Globus pallidus (tissue), 1 donor: ENCODE data around the gene SKIL.

Experiments used
- DNase-seq: peaks from one replicate; pipeline ENCODE4 v3.0.0-alpha.2; 2015; ENCODE audit warnings: low spot score

Gene SKIL

DNA sequence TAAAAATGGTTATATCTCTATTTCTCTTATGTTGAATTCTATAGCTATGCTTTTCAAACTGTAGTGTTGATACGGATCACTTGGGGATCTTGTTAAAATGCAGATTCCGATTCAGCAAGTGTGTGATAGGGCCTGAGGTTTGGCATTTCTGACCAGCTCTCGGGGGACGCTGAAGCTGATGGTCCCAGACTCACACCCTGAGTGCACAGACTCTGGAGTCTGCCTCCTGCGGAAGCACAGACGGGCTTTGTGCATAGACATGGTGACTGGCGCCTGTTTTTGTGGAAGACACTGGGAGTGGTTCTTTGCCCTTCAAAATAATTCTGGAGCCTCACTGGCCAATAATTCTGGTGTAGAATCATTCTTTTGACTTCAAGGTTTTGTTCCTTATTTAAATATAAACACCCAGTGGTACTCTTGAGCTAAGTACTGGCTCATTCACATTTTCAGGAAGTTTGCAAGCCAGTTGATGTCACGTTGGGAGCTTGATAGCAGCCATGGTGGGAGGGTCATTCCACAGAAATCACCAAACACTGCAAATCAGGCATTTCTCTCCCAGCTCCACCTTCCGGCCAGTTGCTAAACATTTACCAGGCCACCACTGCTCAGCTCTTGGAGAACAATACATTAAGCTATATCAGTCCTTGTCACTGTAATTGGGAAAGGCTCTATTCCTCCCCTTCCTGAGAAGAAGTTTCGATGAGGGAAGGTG, 80.3 kb downstream of the SKIL start:
- DNase-seq: peak; percentile 63

DNA sequence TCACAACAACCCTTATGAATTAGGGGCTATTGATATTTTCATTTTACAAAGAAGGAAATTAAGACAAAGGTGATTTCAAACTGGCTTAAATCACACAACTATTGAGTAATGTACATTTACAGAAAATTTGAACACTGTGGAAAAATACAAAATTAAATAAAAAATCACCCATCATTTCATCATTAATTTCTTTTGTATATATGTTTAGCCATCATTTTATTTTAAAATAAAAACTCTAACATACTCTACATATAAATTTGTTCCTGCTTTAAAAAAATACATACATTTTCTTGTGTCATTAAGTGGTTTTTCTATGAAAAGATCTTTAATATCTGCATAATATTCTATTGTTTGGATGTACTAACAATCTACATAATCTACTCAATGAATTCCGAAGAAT, 81.3 kb downstream of the SKIL start:
- DNase-seq: no peak

DNA sequence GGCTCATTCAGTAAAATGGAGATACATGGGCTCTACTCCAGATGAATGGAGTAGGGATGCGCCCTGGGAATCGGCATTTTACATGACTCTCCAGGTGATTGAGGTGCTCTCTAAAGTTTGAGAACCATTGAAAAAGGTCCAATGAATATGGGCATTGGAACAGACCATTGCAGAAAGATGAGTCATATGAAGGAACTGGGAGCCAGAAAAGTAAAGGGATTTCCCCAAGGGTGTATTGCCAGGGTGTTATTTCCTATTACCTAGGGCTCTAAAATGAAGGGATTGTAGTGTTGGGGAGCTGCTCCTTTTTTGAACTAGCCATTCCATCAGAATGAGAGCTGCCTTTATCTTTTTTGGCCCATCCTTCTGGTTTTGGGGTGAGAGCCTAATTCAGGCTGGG, 82.8 kb downstream of the SKIL start:
- no peak for DNase-seq

DNA sequence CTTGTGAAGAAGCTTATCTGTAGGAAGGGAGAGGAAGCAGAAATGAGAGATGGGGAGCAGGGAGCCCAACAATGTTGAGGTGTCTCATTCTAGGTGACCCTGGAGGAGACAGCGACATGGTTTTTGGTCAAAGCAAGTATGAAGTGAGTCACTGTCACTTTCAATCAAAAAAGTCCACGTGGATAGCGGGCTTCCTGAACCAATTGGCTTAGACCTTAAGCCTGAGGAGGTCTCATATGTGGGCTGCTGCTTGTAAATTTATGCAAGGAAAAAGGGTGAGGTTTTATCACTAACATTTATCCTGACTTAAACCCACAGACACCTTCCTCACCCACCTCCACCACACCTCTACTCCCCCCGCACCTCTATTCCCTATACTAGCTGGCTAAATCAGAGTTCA, 83.9 kb downstream of the SKIL start:
- DNase-seq: no peak

DNA sequence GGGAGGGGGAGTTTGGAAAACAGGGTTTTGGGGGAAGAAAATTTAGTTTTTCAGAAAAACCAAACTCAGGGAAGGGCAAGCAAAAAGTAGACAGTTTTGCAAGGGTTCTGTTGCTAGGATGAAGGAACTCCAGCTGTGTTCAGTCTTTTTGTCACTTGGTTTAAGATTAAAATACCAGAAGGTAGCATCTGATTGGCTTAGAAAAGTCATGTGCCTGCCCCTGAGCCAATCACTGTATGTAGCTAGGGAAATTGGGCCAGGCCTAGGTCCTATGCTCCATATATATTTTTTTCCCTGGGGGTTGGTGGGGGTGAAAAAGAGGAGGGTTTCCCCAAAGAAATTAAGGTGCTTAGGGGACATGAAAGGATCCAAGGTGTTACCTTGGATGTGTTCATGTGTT, 85.4 kb downstream of the SKIL start:
- DNase-seq: no peak

DNA sequence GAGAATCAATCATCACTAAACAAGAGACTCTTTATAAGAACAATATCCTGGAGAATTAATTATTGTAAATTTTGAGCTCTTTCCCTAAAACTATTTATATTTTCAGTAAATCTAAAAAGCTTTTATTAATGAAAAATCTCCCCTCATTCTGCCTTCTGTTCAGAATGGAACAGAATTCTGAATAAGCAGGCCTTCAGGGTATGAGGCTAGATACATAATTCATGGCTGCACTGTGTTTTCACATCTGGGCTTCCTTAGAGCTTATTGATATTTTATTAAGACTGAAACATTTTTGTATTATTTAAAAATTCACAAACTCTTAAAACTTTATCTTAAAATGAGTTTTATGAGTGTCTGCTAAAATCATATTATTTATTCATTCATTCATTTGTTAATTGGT, 85.9 kb downstream of the SKIL start:
- no peak for DNase-seq
